OCI-LY1 (cell line): Measurements from ENCODE around the gene DGKQ.

Experiments
- H2AFZ ChIP-seq: fragments of 200-600 bp; sonication (generic), shearing (Covaris generic); 2 replicates; pipeline ENCODE4 v1.6.0; 2014; ENCODE audit warnings: antibody characterized with exemption, mild to moderate bottlenecking, low read length
- H3F3A ChIP-seq: fragments of 200-600 bp; sonication (generic), shearing (Covaris generic); 2 replicates; pipeline ENCODE4 v1.6.0; 2014; ENCODE audit warnings: mild to moderate bottlenecking, antibody characterized with exemption, low read length, moderate library complexity; ENCODE audit not compliant: insufficient read depth
- H3K27ac ChIP-seq: fragments of 200-600 bp; sonication (generic); 2 replicates; pipeline ENCODE4 v1.5.1; 2014; ENCODE audit warnings: low read length, mixed run types, mild to moderate bottlenecking, low read depth; ENCODE audit not compliant: poor library complexity, severe bottlenecking
- H3K27me3 ChIP-seq: fragments of 200-600 bp; sonication (generic); 2 replicates; pipeline ENCODE4 v1.6.0; 2014; ENCODE audit warnings: antibody characterized with exemption, mild to moderate bottlenecking, low read length, moderate library complexity; ENCODE audit not compliant: insufficient read depth
- H3K36me3 ChIP-seq: fragments of 200-600 bp; sonication (generic); 2 replicates; pipeline ENCODE4 v1.6.1; 2014; ENCODE audit warnings: mild to moderate bottlenecking, antibody characterized with exemption, low read length, moderate library complexity, mixed read lengths; ENCODE audit not compliant: insufficient read depth
- H3K4me1 ChIP-seq: fragments of 200-600 bp; sonication (generic); 2 replicates; pipeline ENCODE4 v1.5.1; 2014; ENCODE audit warnings: mild to moderate bottlenecking, low read length, moderate library complexity; ENCODE audit not compliant: insufficient read depth, severe bottlenecking
- H3K4me2 ChIP-seq: fragments of 200-600 bp; sonication (generic), shearing (Covaris generic); 2 replicates; pipeline ENCODE4 v1.6.1; 2014; ENCODE audit warnings: low read length
- H3K4me3 ChIP-seq: fragments of 200-600 bp; sonication (generic); 2 replicates; pipeline ENCODE4 v1.5.1; 2014; ENCODE audit warnings: low read length, low read depth, mild to moderate bottlenecking, mixed read lengths; ENCODE audit not compliant: poor library complexity, severe bottlenecking
- H3K79me2 ChIP-seq: fragments of 200-600 bp; shearing (Covaris generic); 2 replicates; pipeline ENCODE4 v1.6.1; 2016; ENCODE audit warnings: mixed run types, low read length, mixed read lengths; ENCODE audit not compliant: insufficient read depth
- H3K9ac ChIP-seq: fragments of 200-600 bp; sonication (generic), shearing (Covaris generic); 2 replicates; pipeline ENCODE4 v1.6.1; 2014; ENCODE audit warnings: mild to moderate bottlenecking, low read length, mixed read lengths
- H3K9me2 ChIP-seq: fragments of 200-600 bp; sonication (generic), shearing (Covaris generic); 2 replicates; pipeline ENCODE4 v1.6.1; 2014; ENCODE audit warnings: low read depth, mild to moderate bottlenecking, low read length, mixed read lengths
- H3K9me3 ChIP-seq: fragments of 200-600 bp; shearing (Covaris generic); 2 replicates; pipeline ENCODE4 v1.6.1; 2014; ENCODE audit warnings: low read length, mixed read lengths
- H4K20me1 ChIP-seq: fragments of 200-600 bp; sonication (generic), shearing (Covaris generic); 2 replicates; pipeline ENCODE4 v1.6.0; 2016; ENCODE audit warnings: mild to moderate bottlenecking, low read length; ENCODE audit not compliant: insufficient read depth
- EZH2 ChIP-seq: fragments of 200-600 bp; sonication (generic), shearing (Covaris generic); IDR thresholded peaks from 2 replicates; pipeline ENCODE4 v1.8.0; 2017; ENCODE audit warnings: borderline replicate concordance, mixed run types, mild to moderate bottlenecking, antibody characterized with exemption, low read length, moderate library complexity, mixed read lengths
- TF ChIP-seq, protein P1 (sequence below): fragments of 200-600 bp; sonication (generic), shearing (Covaris generic); IDR thresholded peaks from 2 replicates; pipeline ENCODE4 v1.5.1; 2017; ENCODE audit warnings: mild to moderate bottlenecking, antibody characterized with exemption, low read length, moderate library complexity, mixed read lengths

Gene DGKQ

DNA sequence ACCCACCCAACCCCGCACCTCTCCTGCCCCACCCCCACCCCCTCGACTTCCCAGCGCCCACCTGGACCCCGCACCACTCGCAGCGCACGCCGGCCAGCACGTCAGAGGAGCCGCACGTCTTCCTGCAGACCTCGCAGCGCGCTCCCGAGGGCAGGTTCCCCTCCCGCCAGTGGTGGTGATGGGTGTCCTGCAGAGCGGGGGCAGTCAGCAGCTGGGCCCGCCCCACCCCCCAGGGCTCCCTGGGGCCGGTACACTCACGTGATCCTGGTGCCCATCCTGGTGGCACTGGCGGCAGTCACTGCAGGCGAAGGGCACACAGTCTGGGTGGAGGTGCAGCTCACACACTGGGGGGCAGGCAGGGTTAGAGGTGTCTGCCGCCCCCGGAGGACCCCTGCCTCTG is 5.1 kb downstream of the DGKQ start:
- H2AFZ ChIP-seq = no peak overlapping the region
- H3K9me2 ChIP-seq = no peaks in the 10 kb centered on the region
- no peak overlapping the region for H3K9ac ChIP-seq
- peaks cover 10% of the 10 kb centered on the region for H3K4me1 ChIP-seq
- no peak overlapping the region for H3K4me2 ChIP-seq
- H3K27ac ChIP-seq = no peak overlapping the region
- H3K27me3 ChIP-seq = no peaks in the 10 kb centered on the region
- no peaks in the 10 kb centered on the region for H3K9me3 ChIP-seq
- H3F3A ChIP-seq = no peaks in the 10 kb centered on the region
- no peaks in the 10 kb centered on the region for H4K20me1 ChIP-seq
- H3K4me3 ChIP-seq = no peak overlapping the region
- no peaks in the 10 kb centered on the region for H3K36me3 ChIP-seq
- TF ChIP-seq EZH2 = no peak
- TF ChIP-seq, protein P1, sequence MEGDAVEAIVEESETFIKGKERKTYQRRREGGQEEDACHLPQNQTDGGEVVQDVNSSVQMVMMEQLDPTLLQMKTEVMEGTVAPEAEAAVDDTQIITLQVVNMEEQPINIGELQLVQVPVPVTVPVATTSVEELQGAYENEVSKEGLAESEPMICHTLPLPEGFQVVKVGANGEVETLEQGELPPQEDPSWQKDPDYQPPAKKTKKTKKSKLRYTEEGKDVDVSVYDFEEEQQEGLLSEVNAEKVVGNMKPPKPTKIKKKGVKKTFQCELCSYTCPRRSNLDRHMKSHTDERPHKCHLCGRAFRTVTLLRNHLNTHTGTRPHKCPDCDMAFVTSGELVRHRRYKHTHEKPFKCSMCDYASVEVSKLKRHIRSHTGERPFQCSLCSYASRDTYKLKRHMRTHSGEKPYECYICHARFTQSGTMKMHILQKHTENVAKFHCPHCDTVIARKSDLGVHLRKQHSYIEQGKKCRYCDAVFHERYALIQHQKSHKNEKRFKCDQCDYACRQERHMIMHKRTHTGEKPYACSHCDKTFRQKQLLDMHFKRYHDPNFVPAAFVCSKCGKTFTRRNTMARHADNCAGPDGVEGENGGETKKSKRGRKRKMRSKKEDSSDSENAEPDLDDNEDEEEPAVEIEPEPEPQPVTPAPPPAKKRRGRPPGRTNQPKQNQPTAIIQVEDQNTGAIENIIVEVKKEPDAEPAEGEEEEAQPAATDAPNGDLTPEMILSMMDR = no peak
- no peaks in the 10 kb centered on the region for H3K79me2 ChIP-seq

DNA sequence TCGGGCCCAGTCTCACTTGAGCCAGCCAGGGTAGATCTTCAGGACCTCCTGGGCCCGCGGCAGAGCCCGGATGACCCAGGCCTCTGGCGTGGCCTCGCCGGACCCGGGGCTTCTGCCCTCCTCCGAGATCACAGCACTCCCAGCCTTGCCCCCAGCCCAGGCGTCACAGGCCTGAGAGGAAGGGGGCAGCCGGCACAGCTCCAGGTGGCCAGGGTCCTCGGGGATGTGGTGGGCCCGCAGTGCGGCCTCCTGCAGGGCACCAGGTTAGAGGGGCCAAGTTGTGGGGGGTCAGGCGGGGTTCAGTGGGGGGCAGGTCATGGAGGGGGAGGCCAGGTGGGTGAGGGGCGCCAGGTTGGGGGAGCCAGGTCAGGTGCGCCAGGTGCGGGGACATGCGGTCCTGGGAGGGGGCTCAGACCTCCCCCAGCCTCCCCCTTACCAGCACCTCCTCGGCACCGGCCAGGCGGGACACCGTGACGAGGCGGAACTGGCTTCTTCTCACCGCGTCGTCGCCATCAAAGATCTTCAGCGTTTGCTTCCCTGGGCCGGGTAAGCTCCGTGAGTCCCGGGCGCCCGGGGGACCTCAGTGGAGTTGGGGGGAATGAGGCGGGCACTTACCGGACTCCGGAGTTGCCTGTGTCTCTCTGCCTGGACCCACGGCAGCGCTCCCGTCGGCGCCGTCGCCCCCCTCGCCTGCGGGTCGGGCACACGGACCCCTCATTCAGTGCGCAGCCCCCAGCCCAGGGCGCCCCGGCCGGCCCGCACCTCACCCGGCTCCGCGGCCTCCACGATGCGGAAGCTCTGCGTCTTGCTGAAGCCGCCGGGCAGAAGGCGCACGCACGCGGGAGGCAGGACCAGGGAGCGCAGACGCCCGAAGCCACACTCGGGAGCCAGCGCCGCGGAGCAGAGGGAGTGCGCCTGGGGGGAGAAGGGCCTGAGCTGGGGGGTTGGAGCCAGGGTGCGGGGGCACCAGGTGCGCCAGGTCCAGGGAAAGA is 6.0 kb downstream of the DGKQ start:
- H3K9me3 ChIP-seq = no peaks in the 10 kb centered on the region
- no peaks in the 10 kb centered on the region for H3K79me2 ChIP-seq
- no peak overlapping the region for H2AFZ ChIP-seq
- H3K4me1 ChIP-seq = peaks cover 6% of the 10 kb centered on the region
- H4K20me1 ChIP-seq = no peaks in the 10 kb centered on the region
- H3K4me2 ChIP-seq = no peak overlapping the region
- no peak overlapping the region for H3K9ac ChIP-seq
- H3K36me3 ChIP-seq = no peaks in the 10 kb centered on the region
- no peak overlapping the region for H3K4me3 ChIP-seq
- H3K9me2 ChIP-seq = no peaks in the 10 kb centered on the region
- H3K27me3 ChIP-seq = no peaks in the 10 kb centered on the region
- TF ChIP-seq, protein P1 = no peak
- no peak for TF ChIP-seq EZH2
- H3F3A ChIP-seq = no peaks in the 10 kb centered on the region
- H3K27ac ChIP-seq = no peak overlapping the region

DNA sequence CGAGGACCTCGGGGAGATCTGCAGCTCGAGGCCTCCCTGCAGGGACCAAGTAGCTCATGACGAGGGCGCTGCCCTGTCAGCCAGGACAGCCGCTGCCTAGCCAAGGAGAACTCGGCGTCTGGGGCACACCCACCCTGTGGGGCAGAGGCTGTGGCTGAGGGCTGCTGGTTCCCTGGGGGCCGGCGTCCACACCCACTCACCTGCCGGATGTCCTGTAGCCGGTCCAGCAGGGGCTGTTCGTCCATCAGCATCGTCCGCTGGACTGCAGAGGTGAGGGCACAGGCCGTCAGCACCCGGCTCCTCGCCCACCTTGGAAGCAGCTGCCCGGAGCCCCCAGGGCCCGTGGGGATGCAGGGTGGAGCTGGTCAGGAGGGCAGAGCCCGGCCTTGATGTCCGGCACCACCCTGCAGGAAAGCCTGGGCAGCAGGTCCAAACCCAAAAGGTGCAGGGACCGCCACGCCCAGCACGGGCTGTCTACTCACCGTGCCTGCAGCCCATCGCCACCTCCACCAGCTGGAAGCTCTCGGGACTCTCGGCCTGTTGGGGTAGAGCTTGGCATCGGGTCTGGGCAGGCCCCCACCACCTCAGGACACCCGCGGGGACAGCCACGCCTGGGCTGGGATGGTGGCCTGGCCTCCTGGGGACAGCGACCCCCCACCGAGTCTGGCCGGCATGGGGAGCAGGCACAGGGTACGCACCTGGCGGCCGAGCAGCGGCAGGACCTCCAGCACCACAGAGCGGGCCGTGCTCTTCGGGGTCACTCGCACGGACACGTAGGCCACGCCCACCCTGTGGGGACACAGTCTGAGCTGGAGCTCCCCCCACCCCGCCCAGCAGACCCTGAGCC is 6.9 kb downstream of the DGKQ start:
- Histone ChIP-seq H3K9me3 (no peaks in the 10 kb centered on the region), H3K4me2 (no peak overlapping the region), H3K36me3 (no peaks in the 10 kb centered on the region), H3K9ac (no peak overlapping the region), H3K4me1 (peaks cover 3% of the 10 kb centered on the region), H3K9me2 (no peaks in the 10 kb centered on the region), H4K20me1 (no peaks in the 10 kb centered on the region), H3K27me3 (no peaks in the 10 kb centered on the region), H3F3A (no peaks in the 10 kb centered on the region), H3K79me2 (no peaks in the 10 kb centered on the region), H3K27ac (no peak overlapping the region), H2AFZ (no peak overlapping the region), H3K4me3 (no peak overlapping the region)
- TF ChIP-seq, protein P1 = no peak
- no peak for TF ChIP-seq EZH2
